Measurements from ENCODE around the gene HLA-E. TPM values are rescaled to one million over a fixed set of nuclear protein-coding genes. Genes with fewer than 3 reads are reported as not detected.
"Not testable (repeated sequence)": the region's sequence is repeated elsewhere in the genome, so short reads cannot be mapped to it uniquely, and the experiment has no call there.

Gene HLA-E
- total RNA-seq, 1 experiment from 2014 or later: 131 TPM

DNA sequence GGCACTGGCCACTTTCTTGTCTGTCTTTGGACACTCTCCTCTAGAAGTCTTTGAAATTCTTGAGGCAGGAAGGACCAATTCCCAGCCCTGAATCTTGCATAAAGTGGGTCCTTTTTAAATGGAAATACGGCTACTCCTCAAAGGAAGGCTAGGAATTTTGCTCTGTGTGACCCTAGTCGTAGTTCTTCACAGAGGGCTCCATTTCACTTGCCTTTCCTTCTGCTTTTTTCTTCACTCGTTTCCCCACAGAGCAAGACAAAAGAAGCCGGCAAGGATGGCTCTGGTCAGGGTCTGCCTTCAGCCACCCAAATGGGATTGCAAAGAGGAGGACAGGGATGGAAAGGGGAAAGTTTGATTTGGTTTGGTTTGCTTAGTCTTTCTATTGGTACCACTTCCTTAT, 25.8 kb downstream of the HLA-E start:
- Histone ChIP-seq H3K27ac (ENCODE audit: low read length) (no peak overlapping the region), H3K36me3 (ENCODE audit: low read depth, low read length) (no peaks in the 10 kb centered on the region), H2AFZ (ENCODE audit: low read length) (no peak overlapping the region), H3K79me2 (ENCODE audit: low read length) (no peaks in the 10 kb centered on the region), H3K9ac (ENCODE audit: low read length) (no peak overlapping the region), H3K9me2 (replicated peaks; ENCODE audit: low read length) (no peaks in the 10 kb centered on the region), H3K4me3 (ENCODE audit: low read length) (no peak overlapping the region), H3K4me2 (ENCODE audit: low read length) (no peak overlapping the region), H3F3A (ENCODE audit: low read length, unreplicated experiment) (no peaks in the 10 kb centered on the region), H3K9me3 (ENCODE audit: low read length) (no peaks in the 10 kb centered on the region), H4K20me1 (ENCODE audit: low read length) (no peaks in the 10 kb centered on the region), H3K4me1 (ENCODE audit: insufficient read depth, low read length) (peaks cover 8% of the 10 kb centered on the region), H3K27me3 (ENCODE audit: low read length) (no peaks in the 10 kb centered on the region)
- ChIA-PET POLR2A (ENCODE audit: unreplicated experiment) (no interaction called here), CTCF (no interaction called here)
- DNase-seq (no peak), ATAC-seq (no peak)
- no peak for TF ChIP-seq EZH2 (IDR thresholded peaks at IDR 0.05; ENCODE audit: low read length, unreplicated experiment)
- TF ChIP-seq, protein P1, sequence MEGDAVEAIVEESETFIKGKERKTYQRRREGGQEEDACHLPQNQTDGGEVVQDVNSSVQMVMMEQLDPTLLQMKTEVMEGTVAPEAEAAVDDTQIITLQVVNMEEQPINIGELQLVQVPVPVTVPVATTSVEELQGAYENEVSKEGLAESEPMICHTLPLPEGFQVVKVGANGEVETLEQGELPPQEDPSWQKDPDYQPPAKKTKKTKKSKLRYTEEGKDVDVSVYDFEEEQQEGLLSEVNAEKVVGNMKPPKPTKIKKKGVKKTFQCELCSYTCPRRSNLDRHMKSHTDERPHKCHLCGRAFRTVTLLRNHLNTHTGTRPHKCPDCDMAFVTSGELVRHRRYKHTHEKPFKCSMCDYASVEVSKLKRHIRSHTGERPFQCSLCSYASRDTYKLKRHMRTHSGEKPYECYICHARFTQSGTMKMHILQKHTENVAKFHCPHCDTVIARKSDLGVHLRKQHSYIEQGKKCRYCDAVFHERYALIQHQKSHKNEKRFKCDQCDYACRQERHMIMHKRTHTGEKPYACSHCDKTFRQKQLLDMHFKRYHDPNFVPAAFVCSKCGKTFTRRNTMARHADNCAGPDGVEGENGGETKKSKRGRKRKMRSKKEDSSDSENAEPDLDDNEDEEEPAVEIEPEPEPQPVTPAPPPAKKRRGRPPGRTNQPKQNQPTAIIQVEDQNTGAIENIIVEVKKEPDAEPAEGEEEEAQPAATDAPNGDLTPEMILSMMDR (conservative IDR thresholded peaks at IDR 0.05; ENCODE audit: low read depth, low read length): no peak
- TF ChIP-seq EZH2phosphoT487 (IDR thresholded peaks at IDR 0.05; ENCODE audit: borderline replicate concordance, low read length): no peak
- intact Hi-C loops (cut with micrococcal nuclease): no loop called here
- no TSS peak for BruUV-seq (replicated peaks)

DNA sequence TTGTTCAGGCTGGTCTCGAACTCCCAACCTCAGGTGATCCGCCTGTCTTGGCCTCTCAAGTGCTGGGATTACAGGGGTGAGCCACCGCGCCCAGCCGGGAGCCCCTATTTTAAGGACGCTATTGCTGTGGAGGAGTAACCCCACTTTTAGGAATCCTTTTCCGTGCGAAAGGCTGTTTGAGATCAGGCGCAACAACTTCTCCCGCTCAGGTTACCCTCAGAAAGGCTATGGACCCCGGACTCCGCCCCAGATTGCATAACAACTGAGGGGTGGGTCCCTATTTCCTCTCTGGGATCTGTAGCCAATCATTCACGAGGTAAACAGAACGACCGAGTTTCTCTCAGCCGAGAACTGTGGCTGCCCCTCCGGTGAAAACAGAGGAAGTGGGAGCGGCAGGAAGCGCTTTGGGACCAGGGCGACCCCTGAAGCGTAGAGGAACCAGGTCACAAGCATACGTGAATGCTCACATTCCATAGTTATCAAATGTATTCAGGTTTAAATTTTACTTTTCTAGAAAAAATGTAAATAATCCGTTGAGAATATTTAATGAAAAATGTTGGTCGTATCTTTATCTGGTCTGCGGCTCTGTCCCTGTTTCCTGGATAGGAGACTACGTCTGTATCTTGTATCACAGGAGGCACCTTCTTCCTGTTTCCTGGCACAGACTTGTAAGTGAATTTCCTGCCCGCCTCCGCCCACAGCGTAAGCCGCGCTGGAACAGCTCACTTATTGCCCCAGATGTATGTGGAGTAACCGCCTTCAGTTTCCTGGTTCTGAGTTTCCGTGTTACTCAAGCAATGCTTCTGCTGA, 26.8 kb downstream of the HLA-E start:
- H3K4me1 ChIP-seq (ENCODE audit: insufficient read depth, low read length): peaks cover 17% of the 10 kb centered on the region
- H3K9me3 ChIP-seq (ENCODE audit: low read length): no peaks in the 10 kb centered on the region
- no peaks in the 10 kb centered on the region for H3F3A ChIP-seq (ENCODE audit: low read length, unreplicated experiment)
- H3K9me2 ChIP-seq (replicated peaks; ENCODE audit: low read length): no peaks in the 10 kb centered on the region
- CTCF ChIA-PET: interaction anchor here (0.6 kb wide), 2 partner anchors 20 to 188 kb away, joined by 3 read pairs; no protein-coding TSS in a partner anchor
- H3K4me3 ChIP-seq (ENCODE audit: low read length): peak overlapping the region; percentile 64
- intact Hi-C loops (cut with micrococcal nuclease): no loop called here
- H2AFZ ChIP-seq (ENCODE audit: low read length): peak overlapping the region; percentile 89
- no peaks in the 10 kb centered on the region for H4K20me1 ChIP-seq (ENCODE audit: low read length)
- POLR2A ChIA-PET (ENCODE audit: unreplicated experiment): interaction anchor here (0.6 to 0.7 kb wide), 2 partner anchors 29 to 99 kb away, joined by 7 to 11 read pairs; no protein-coding TSS in a partner anchor
- H3K79me2 ChIP-seq (ENCODE audit: low read length): no peaks in the 10 kb centered on the region
- H3K27ac ChIP-seq (ENCODE audit: low read length): peak overlapping the region; percentile 75
- peak overlapping the region; percentile 50 for H3K9ac ChIP-seq (ENCODE audit: low read length)
- H3K36me3 ChIP-seq (ENCODE audit: low read depth, low read length): no peaks in the 10 kb centered on the region
- TSS peak; percentile 95 for BruUV-seq (replicated peaks)
- no peaks in the 10 kb centered on the region for H3K27me3 ChIP-seq (ENCODE audit: low read length)
- peak; percentile 87 for DNase-seq
- TF ChIP-seq EZH2phosphoT487 (IDR thresholded peaks at IDR 0.05; ENCODE audit: borderline replicate concordance, low read length): no peak
- TF ChIP-seq, protein P1 (conservative IDR thresholded peaks at IDR 0.05; ENCODE audit: low read depth, low read length): no peak
- H3K4me2 ChIP-seq (ENCODE audit: low read length): peak overlapping the region; percentile 85
- ATAC-seq: peak; percentile 81

GRCh38 chr6:30516754-30517076, 27.4 kb downstream of the HLA-E start:
- not testable (repeated sequence) for BruUV-seq (replicated peaks)

GRCh38 chr6:30517767-30518504, 28.6 kb downstream of the HLA-E start:
- POLR2A ChIA-PET (ENCODE audit: unreplicated experiment); intact Hi-C loops (cut with micrococcal nuclease); H3K4me3 ChIP-seq (ENCODE audit: low read length); H3K9me3 ChIP-seq (ENCODE audit: low read length); H2AFZ ChIP-seq (ENCODE audit: low read length); H4K20me1 ChIP-seq (ENCODE audit: low read length); H3K27me3 ChIP-seq (ENCODE audit: low read length); ATAC-seq; H3K27ac ChIP-seq (ENCODE audit: low read length); BruUV-seq (replicated peaks); DNase-seq; H3K4me2 ChIP-seq (ENCODE audit: low read length); H3F3A ChIP-seq (ENCODE audit: low read length, unreplicated experiment); CTCF ChIA-PET; H3K9ac ChIP-seq (ENCODE audit: low read length); H3K79me2 ChIP-seq (ENCODE audit: low read length); H3K36me3 ChIP-seq (ENCODE audit: low read depth, low read length); H3K9me2 ChIP-seq (replicated peaks; ENCODE audit: low read length): not testable (repeated sequence)
- peaks cover 22% of the 10 kb centered on the region for H3K4me1 ChIP-seq (ENCODE audit: insufficient read depth, low read length)

More at GRCh38 chr6:30516754-30517076, 27.4 kb downstream of the HLA-E start:
- H3K9me2 ChIP-seq (replicated peaks; ENCODE audit: low read length); intact Hi-C loops (cut with micrococcal nuclease); H3K27me3 ChIP-seq (ENCODE audit: low read length); H3F3A ChIP-seq (ENCODE audit: low read length, unreplicated experiment); ATAC-seq; DNase-seq; H3K79me2 ChIP-seq (ENCODE audit: low read length); H4K20me1 ChIP-seq (ENCODE audit: low read length); H3K36me3 ChIP-seq (ENCODE audit: low read depth, low read length); H3K9me3 ChIP-seq (ENCODE audit: low read length): not testable (repeated sequence)
- Histone ChIP-seq H3K4me3 (ENCODE audit: low read length) (peak overlapping the region; percentile 64; the same call in 1 of the 2 replicates), H2AFZ (ENCODE audit: low read length) (peak overlapping the region; percentile 89; the same call in 1 of the 2 replicates), H3K4me1 (ENCODE audit: insufficient read depth, low read length) (peaks cover 22% of the 10 kb centered on the region), H3K4me2 (ENCODE audit: low read length) (peak overlapping the region; percentile 85), H3K9ac (ENCODE audit: low read length) (peak overlapping the region; percentile 50), H3K27ac (ENCODE audit: low read length) (peak overlapping the region; percentile 75)
- CTCF ChIA-PET: interaction anchor here (0.6 kb wide), 1 partner anchor 188 kb away, joined by 3 read pairs; no protein-coding TSS in a partner anchor
- POLR2A ChIA-PET (ENCODE audit: unreplicated experiment): interaction anchor here (0.6 to 0.7 kb wide), 2 partner anchors 29 to 98 kb away, joined by 7 to 11 read pairs; no protein-coding TSS in a partner anchor

Data from PC-3 (cell line).